Measurements from ENCODE around the gene HERC3.

HERC3 gene

GRCh38 chr4:88591787-88592599 is at the start of gene HERC3:
Gene HERC3 (plus strand): TSS chr4:88592480. CDS start chr4:88605824, 13,344 bp downstream.
- peak; percentile 85 for DNase-seq

GRCh38 chr4:88549815-88550214 is 42.5 kb upstream of the HERC3 start:
- peak; percentile 78 for DNase-seq

GRCh38 chr4:88567591-88567990 is 24.7 kb upstream of the HERC3 start:
- DNase-seq, result no peak

- DNase-seq, result no peak
Observed at GRCh38 chr4:88570001-88570400, 22.3 kb upstream of the HERC3 start.

- DNase-seq, result no peak
Observed at GRCh38 chr4:88573276-88573980, 18.9 kb upstream of the HERC3 start.

GRCh38 chr4:88573995-88574394 is 18.3 kb upstream of the HERC3 start:
- no peak for DNase-seq

- no peak for DNase-seq
Observed at GRCh38 chr4:88575186-88575585, 17.1 kb upstream of the HERC3 start.

GRCh38 chr4:88582493-88582892 is 9.8 kb upstream of the HERC3 start:
- DNase-seq, result no peak

- DNase-seq, result no peak
Observed at GRCh38 chr4:88583631-88584470, 8.4 kb upstream of the HERC3 start.

- DNase-seq, result no peak
Observed at GRCh38 chr4:88584471-88584900, 7.8 kb upstream of the HERC3 start.

GRCh38 chr4:88585917-88586316 is 6.4 kb upstream of the HERC3 start:
- no peak for DNase-seq

- no peak for DNase-seq
Observed at GRCh38 chr4:88587306-88587705, 5.0 kb upstream of the HERC3 start.

- peak; percentile 76 for DNase-seq
Observed at GRCh38 chr4:88592600-88593448, 544 bp downstream of the HERC3 start.

- no peak for DNase-seq
Observed at GRCh38 chr4:88597970-88598660, 5.8 kb downstream of the HERC3 start.

GRCh38 chr4:88599298-88599697 is 7.0 kb downstream of the HERC3 start:
- no peak for DNase-seq

GRCh38 chr4:88599714-88600113 is 7.4 kb downstream of the HERC3 start:
- DNase-seq, result no peak

GRCh38 chr4:88600176-88600838 is 8.0 kb downstream of the HERC3 start:
- DNase-seq, result no peak

- DNase-seq, result no peak
Observed at GRCh38 chr4:88604978-88605678, 12.8 kb downstream of the HERC3 start.

GRCh38 chr4:88605736-88606135 is 13.5 kb downstream of the HERC3 start:
- no peak for DNase-seq

GRCh38 chr4:88606832-88607231 is 14.6 kb downstream of the HERC3 start:
- DNase-seq, result no peak
